GM19438 (cell line): Measurements from ENCODE around the gene LCE3B.

Experiments used
- ATAC-seq: cut with Tn5 transposase; IDR thresholded peaks from one replicate; pipeline ENCODE4 v1.9.1; 2021; ENCODE audit warnings: low read depth; ENCODE audit not compliant: unreplicated experiment

LCE3B gene

DNA sequence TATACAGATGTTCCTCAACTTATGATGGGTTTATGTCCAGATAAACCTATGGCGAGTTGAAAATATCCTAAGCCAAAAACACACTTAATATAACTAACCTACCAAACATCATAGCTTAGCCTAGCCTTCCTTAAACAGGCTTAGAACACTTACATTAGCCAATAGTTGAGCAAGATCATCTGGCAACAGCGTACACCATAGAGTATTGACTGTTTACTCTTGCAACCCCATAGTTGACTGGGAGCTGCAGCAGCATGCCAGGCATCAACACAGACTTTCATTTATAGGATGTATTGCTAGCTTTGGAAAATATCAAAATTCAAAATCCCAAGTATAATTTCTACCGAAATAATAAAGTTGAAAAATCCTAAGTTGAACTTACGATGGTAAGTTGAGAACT, 44.1 kb downstream of the LCE3B start:
- no peak for ATAC-seq

DNA sequence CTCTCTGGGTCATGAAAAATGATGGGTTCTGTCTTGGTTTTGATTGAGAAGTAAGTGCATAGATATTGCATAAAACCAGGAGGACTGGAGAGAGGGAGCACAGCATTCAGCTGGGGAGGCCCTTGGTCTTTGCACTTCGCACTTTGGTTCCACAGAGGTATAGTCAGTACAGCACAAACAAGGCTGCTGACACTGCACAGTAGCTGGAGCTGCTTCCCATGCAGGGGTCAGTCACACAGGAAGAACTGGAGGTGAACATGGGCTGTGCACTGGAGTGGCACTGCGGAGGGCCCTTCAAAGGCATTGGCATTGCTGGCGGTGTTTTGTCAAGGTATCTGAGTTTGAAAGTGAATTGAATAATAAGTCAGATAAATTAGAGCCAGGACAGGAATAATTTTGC, 45.0 kb downstream of the LCE3B start:
- ATAC-seq = no peak

DNA sequence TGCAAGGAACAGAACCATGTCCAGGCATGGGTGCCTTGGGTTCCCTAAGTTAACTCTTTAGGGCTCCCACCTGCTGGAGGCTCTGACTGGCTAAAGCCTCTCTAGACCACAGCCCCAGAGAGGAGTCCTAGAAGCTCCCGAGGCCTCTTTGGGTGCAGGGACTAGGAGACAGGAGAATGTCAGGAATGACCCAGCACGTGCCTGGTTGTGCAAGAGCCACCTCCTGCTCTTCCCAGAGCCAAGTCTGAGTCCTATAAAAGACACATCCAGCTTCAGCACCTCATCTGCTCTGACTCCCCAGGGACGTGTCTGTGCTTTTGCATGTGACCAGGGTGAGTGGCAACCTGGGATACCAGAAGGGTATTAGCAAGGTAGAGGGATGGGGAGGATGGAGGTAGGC, 49.5 kb downstream of the LCE3B start, which contains the start of gene LCE2D:
TSS of gene LCE2D (plus strand) at position 283 of the 400 bp plus-strand sequence. CDS start 726 bp downstream, outside the sequence.
- no peak for ATAC-seq
